GM21447 (cell line): ENCODE data around the gene HHIPL1.

Experiments
- ATAC-seq: cut with Tn5 transposase; IDR thresholded peaks from one replicate; pipeline ENCODE4 v1.9.1; 2021; ENCODE audit not compliant: unreplicated experiment

HHIPL1 gene

GRCh38 chr14:99728231-99728920, 83.4 kb downstream of the HHIPL1 start:
- ATAC-seq, result no peak

- ATAC-seq, result no peak
Observed at GRCh38 chr14:99728981-99729451, 84.1 kb downstream of the HHIPL1 start.
